H1 (cell line): ENCODE data around the gene ADGRD2. TPM values are rescaled to one million over a fixed set of nuclear protein-coding genes. Genes with fewer than 3 reads are reported as not detected.

Experiments
- CTCF ChIA-PET: fragments of 300-600 bp; sonication (Branson Sonifier 250); formaldehyde crosslinking; loops from one replicate; lab custom pipeline; 2021; ENCODE audit not compliant: partially characterized antibody; lab: Charles Lee
- POLR2A ChIA-PET: fragments of 300-600 bp; sonication (Branson Sonifier 250); formaldehyde crosslinking; loops from one replicate; lab custom pipeline; 2021; ENCODE audit warnings: inconsistent platforms; ENCODE audit not compliant: partially characterized antibody; lab: Charles Lee
- DNase-seq, 2 experiments: peaks; one replicate each; pipeline versions ENCODE4 v3.0.0 to v3.0.0-alpha.2; 2010 to 2022; ENCODE audit warnings: low spot score in 2 of 2, low read depth in 1 of 2, mixed read lengths in 1 of 2
- FAIRE-seq: peaks from 2 replicates; lab custom pipeline; 2011; peaks lifted over from hg19 to GRCh38; lab: Jason Lieb, UNC
- H2AFZ ChIP-seq: 2 replicates; pipeline ENCODE4 v1.8.1; 2012; ENCODE audit warnings: low read length, inconsistent platforms
- H2AK5ac ChIP-seq: 2 replicates; pipeline ENCODE4 v1.6.1; 2013; ENCODE audit warnings: low read depth, low read length
- H2BK120ac ChIP-seq: replicated peaks from 2 replicates; pipeline ENCODE3; 2013; ENCODE audit warnings: low read depth, low read length, inconsistent platforms
- H2BK12ac ChIP-seq: 2 replicates; pipeline ENCODE4 v1.6.1; 2013; ENCODE audit warnings: low read depth, low read length
- H2BK15ac ChIP-seq: 2 replicates; pipeline ENCODE4 v1.6.1; 2013; ENCODE audit warnings: low read length
- H2BK20ac ChIP-seq: 2 replicates; pipeline ENCODE4 v1.6.1; 2013; ENCODE audit warnings: low read length
- H2BK5ac ChIP-seq: 2 replicates; pipeline ENCODE4 v1.6.1; 2013; ENCODE audit warnings: low read depth, low read length
- H3K14ac ChIP-seq: 2 replicates; pipeline ENCODE4 v1.6.1; 2013; ENCODE audit warnings: inconsistent platforms; ENCODE audit not compliant: insufficient read length
- H3K18ac ChIP-seq: 2 replicates; pipeline ENCODE4 v1.6.1; 2013; ENCODE audit warnings: low read length; ENCODE audit errors: extremely low read depth
- H3K23ac ChIP-seq: 2 replicates; pipeline ENCODE4 v1.6.1; 2013; ENCODE audit warnings: inconsistent platforms; ENCODE audit not compliant: insufficient read length
- H3K23me2 ChIP-seq: 2 replicates; pipeline ENCODE4 v1.6.1; 2013; ENCODE audit warnings: low read depth, low read length
- H3K27ac ChIP-seq: 2 replicates; pipeline ENCODE4 v1.6.1; 2011; ENCODE audit warnings: low read depth, low read length, inconsistent platforms
- H3K27me3 ChIP-seq, 4 experiments: replicated peaks in 1 of 4; 1 replicate in 1 of 4; 2 replicates in 3 of 4; pipeline versions ENCODE4 v1.6.1 to v1.8.1; 2011 to 2013; ENCODE audit warnings: low read length in 3 of 4, mild to moderate bottlenecking in 3 of 4, inconsistent platforms in 2 of 4, mixed read lengths in 2 of 4, moderate library complexity in 1 of 4; ENCODE audit not compliant: control insufficient read depth in 3 of 4, insufficient read depth in 3 of 4; ENCODE audit errors: extremely low read depth in 1 of 4
- H3K36me3 ChIP-seq, 4 experiments: 2 replicates each; pipeline versions ENCODE4 v1.6.1 to v1.8.1; 2011 to 2013; ENCODE audit warnings: mild to moderate bottlenecking in 4 of 4, low read length in 3 of 4, moderate library complexity in 2 of 4, control low read depth in 1 of 4, inconsistent platforms in 1 of 4; ENCODE audit not compliant: insufficient read depth in 4 of 4, control insufficient read depth in 2 of 4
- H3K4ac ChIP-seq: replicated peaks from 2 replicates; pipeline ENCODE3; 2013; ENCODE audit warnings: low read length, low read depth, mixed read lengths, inconsistent platforms; ENCODE audit not compliant: insufficient read length
- H3K4me1 ChIP-seq, 4 experiments: replicated peaks in 1 of 4; 1 replicate in 1 of 4; 2 replicates in 3 of 4; pipeline versions ENCODE4 v1.6.1 to v1.8.1; 2011 to 2013; ENCODE audit warnings: low read length in 3 of 4, inconsistent platforms in 2 of 4, mixed read lengths in 1 of 4; ENCODE audit not compliant: insufficient read depth in 4 of 4, control insufficient read depth in 3 of 4
- H3K4me2 ChIP-seq, 2 experiments: 2 replicates each; pipeline versions ENCODE4 v1.6.1 to v1.8.1; 2011 to 2013; ENCODE audit warnings: low read depth in 2 of 2, low read length in 2 of 2, control low read depth in 1 of 2, inconsistent platforms in 1 of 2, mild to moderate bottlenecking in 1 of 2; ENCODE audit not compliant: insufficient read depth in 1 of 2
- H3K4me3 ChIP-seq, 4 experiments: fragments of 200-600, 300-600 bp in 1 of 4; sonication (generic), shearing (Covaris generic), sonication (Bioruptor Twin) in 1 of 4; 2 replicates each; pipeline versions ENCODE4 v1.5.1 to v1.8.1; 2011 to 2016; ENCODE audit warnings: low read length in 4 of 4, low read depth in 3 of 4, control low read depth in 2 of 4, inconsistent platforms in 2 of 4, mild to moderate bottlenecking in 2 of 4, mixed read lengths in 1 of 4, moderate library complexity in 1 of 4; ENCODE audit not compliant: insufficient read depth in 2 of 4; ENCODE audit errors: extremely low read depth in 1 of 4
- H3K56ac ChIP-seq: replicated peaks from 2 replicates; pipeline ENCODE3; 2013; ENCODE audit warnings: low read depth, mild to moderate bottlenecking, mixed read lengths, low read length, inconsistent platforms; ENCODE audit not compliant: insufficient read length
- H3K79me1 ChIP-seq: 2 replicates; pipeline ENCODE4 v1.6.1; 2013; ENCODE audit warnings: low read depth, low read length, control low read depth
- H3K79me2 ChIP-seq, 2 experiments: 2 replicates each; pipeline versions ENCODE4 v1.6.1 to v1.8.1; 2012 to 2013; ENCODE audit warnings: low read length in 2 of 2, mild to moderate bottlenecking in 2 of 2, inconsistent platforms in 1 of 2; ENCODE audit not compliant: insufficient read depth in 2 of 2, control insufficient read depth in 1 of 2
- H3K9ac ChIP-seq, 4 experiments: replicated peaks in 1 of 4; 1 replicate in 1 of 4; 2 replicates in 3 of 4; pipeline versions ENCODE4 v1.6.1 to v1.8.1; 2011 to 2013; ENCODE audit warnings: low read depth in 3 of 4, low read length in 3 of 4, control low read depth in 2 of 4, mild to moderate bottlenecking in 2 of 4, moderate library complexity in 2 of 4, inconsistent platforms in 1 of 4; ENCODE audit errors: extremely low read depth in 1 of 4
- H3K9me3 ChIP-seq, 2 experiments: 2 replicates each; pipeline versions ENCODE4 v1.6.1 to v1.8.1; 2012 to 2013; ENCODE audit warnings: mild to moderate bottlenecking in 2 of 2, moderate library complexity in 2 of 2, control low read depth in 1 of 2, inconsistent platforms in 1 of 2, low read depth in 1 of 2, low read length in 1 of 2, mixed read lengths in 1 of 2; ENCODE audit not compliant: insufficient read depth in 2 of 2
- H4K20me1 ChIP-seq, 2 experiments: replicated peaks in 1 of 2; 2 replicates each; pipeline versions ENCODE3 to v1.8.1; 2011 to 2013; ENCODE audit warnings: inconsistent platforms in 2 of 2, low read length in 2 of 2, mild to moderate bottlenecking in 1 of 2; ENCODE audit not compliant: insufficient read depth in 2 of 2, control insufficient read depth in 1 of 2
- H4K5ac ChIP-seq: 2 replicates; pipeline ENCODE4 v1.6.1; 2013; ENCODE audit warnings: low read length, low read depth, mixed read lengths, inconsistent platforms; ENCODE audit not compliant: insufficient read length
- H4K8ac ChIP-seq: 2 replicates; pipeline ENCODE4 v1.8.0; 2013; ENCODE audit warnings: mild to moderate bottlenecking, moderate library complexity, low read length, inconsistent platforms; ENCODE audit not compliant: insufficient read depth; ENCODE audit errors: extremely low read depth
- H4K91ac ChIP-seq: replicated peaks from 2 replicates; pipeline ENCODE3; 2013; ENCODE audit warnings: low read length, mixed read lengths, inconsistent platforms; ENCODE audit not compliant: insufficient read length
- ASH2L ChIP-seq: fragments of 200-600, 300-600 bp; sonication (generic); IDR thresholded peaks from one replicate; pipeline ENCODE4 v1.7.1; 2017; ENCODE audit warnings: low read length
- BACH1 ChIP-seq: IDR thresholded peaks from 2 replicates; pipeline ENCODE4 v1.6.1; 2012; ENCODE audit warnings: low read length, improper control_type of control experiment
- E2F6 ChIP-seq: IDR thresholded peaks from 2 replicates; pipeline ENCODE4 v1.6.1; 2012; ENCODE audit warnings: inconsistent platforms
- EP300 ChIP-seq, 2 experiments: IDR thresholded peaks; 1 replicate in 1 of 2; 2 replicates in 1 of 2; pipeline ENCODE4 v1.6.1; 2011 to 2012; ENCODE audit warnings: low read depth in 2 of 2, low read length in 2 of 2, mild to moderate bottlenecking in 2 of 2, borderline replicate concordance in 1 of 2, inconsistent platforms in 1 of 2, moderate library complexity in 1 of 2
- GTF2F1 ChIP-seq: IDR thresholded peaks from 2 replicates; pipeline ENCODE4 v1.6.1; 2012; ENCODE audit warnings: low read depth, low read length, improper control_type of control experiment, borderline replicate concordance
- HDAC6 ChIP-seq: IDR thresholded peaks from one replicate; pipeline ENCODE4 v1.7.1; 2012; ENCODE audit warnings: low read depth, mild to moderate bottlenecking, inconsistent platforms, low read length, moderate library complexity
- KDM1A ChIP-seq: fragments of 200-600, 300-600 bp; sonication (generic); IDR thresholded peaks from 2 replicates; pipeline ENCODE4 v1.7.1; 2016; ENCODE audit warnings: mild to moderate bottlenecking, low read length, borderline replicate concordance
- NANOG ChIP-seq: IDR thresholded peaks from 2 replicates; pipeline ENCODE4 v1.6.1; 2011; ENCODE audit warnings: low read length, low read depth, mild to moderate bottlenecking, inconsistent platforms; ENCODE audit not compliant: insufficient read depth, poor library complexity, severe bottlenecking
- POU5F1 ChIP-seq: IDR thresholded peaks from 2 replicates; pipeline ENCODE4 v1.6.1; 2011; ENCODE audit warnings: low read depth, mild to moderate bottlenecking, low read length, moderate library complexity
- SAP30 ChIP-seq: fragments of 300-600 bp; sonication (generic); IDR thresholded peaks from 2 replicates; pipeline ENCODE4 v1.7.1; 2012; ENCODE audit warnings: low read length, moderate library complexity, mild to moderate bottlenecking, inconsistent platforms; ENCODE audit not compliant: insufficient read depth, insufficient replicate concordance
- SIN3A ChIP-seq, 2 experiments: IDR thresholded peaks in 1 of 2; conservative IDR thresholded peaks in 1 of 2; 2 replicates each; pipeline ENCODE4 v1.6.1; 2011 to 2012; ENCODE audit warnings: low read length in 2 of 2, improper control_type of control experiment in 1 of 2, low read depth in 1 of 2, mild to moderate bottlenecking in 1 of 2
- YY1 ChIP-seq: IDR thresholded peaks from 2 replicates; pipeline ENCODE4 v1.6.1; 2011; ENCODE audit warnings: low read depth, mild to moderate bottlenecking, low read length
- WGBS, 2 experiments: shearing (Covaris generic) in 1 of 2; methylation state at CpG; one replicate each; pipeline versions ENCODE4 v1.1.6 to v1.1.7; 2013 to 2015; ENCODE audit warnings: low lambda C conversion rate in 2 of 2, mixed read lengths in 2 of 2, inconsistent platforms in 1 of 2, low coverage in 1 of 2, missing lambda C conversion rate in 1 of 2; ENCODE audit not compliant: insufficient replicate concordance in 2 of 2, insufficient coverage in 1 of 2, insufficient read length in 1 of 2; ENCODE audit errors: extremely low coverage in 1 of 2, missing lambda C conversion rate in 1 of 2; 5-methylcytosine and 5-hydroxymethylcytosine counted together
- polyA plus RNA-seq, 7 experiments: library from polyadenylated mRNA; depleted of rRNA in 3 of 7; stranded (reverse) in 5 of 7; unstranded in 2 of 7; fragments of >200 nt in 5 of 7; fragments of 200-250 nt in 2 of 7; gene quantifications; 1 replicate in 5 of 7; 2 replicates in 1 of 7; 4 replicates in 1 of 7; pipeline versions ENCODE4 v1.2.1 to v1.2.3, GENCODE V29; 2011 to 2013; ENCODE audit warnings: missing spikeins in 2 of 7, mixed read lengths in 2 of 7
- total RNA-seq: library from RNA; stranded (reverse); fragmentation: NEBNext Ultra II Directional; extraction: Animal tissue kit (Norgen Biotek cat#: 25700); gene quantifications from 2 replicates; pipeline ENCODE4 v1.2.1, GENCODE V29; 2021

The ADGRD2 gene
- total and polyA plus RNA-seq, 2 of the 8 experiments (the other 6 are each of a cell fraction or from before 2014, with no cell fraction given): 0.41 to 1.4 TPM

DNA sequence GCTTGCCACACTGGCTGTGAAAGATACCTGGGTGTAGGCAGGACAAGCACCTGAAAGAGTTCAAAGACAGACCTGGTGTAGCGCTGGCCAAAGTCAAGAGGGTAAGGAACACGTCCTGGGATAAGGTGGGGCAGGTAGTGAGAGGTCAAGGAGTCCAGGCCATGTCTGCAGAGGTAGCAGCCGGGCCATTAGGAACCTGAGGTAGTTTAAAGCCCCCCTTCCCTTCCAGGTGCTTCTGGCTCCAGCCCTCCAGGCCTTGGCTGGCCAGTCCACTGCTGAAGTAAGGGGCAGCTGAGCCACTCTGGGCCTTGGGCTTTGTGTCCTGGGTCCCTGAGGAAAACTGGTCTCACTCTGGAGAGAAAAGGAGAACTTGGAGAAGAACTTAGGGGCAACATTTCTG lies 70.9 kb downstream of the ADGRD2 start:
- H4K8ac ChIP-seq: no peak overlapping the region
- H3K27ac ChIP-seq: no peak overlapping the region
- no peak overlapping the region for H2AFZ ChIP-seq
- CTCF ChIA-PET: interaction anchor here (0.9 to 19.2 kb wide), 3 partner anchors 15 to 107 kb away, joined by 3 to 234 read pairs (median 12); no protein-coding TSS in a partner anchor
- H3K4ac ChIP-seq: no peak overlapping the region
- no peak for FAIRE-seq
- H3K18ac ChIP-seq: no peak overlapping the region
- H3K23ac ChIP-seq: no peak overlapping the region
- no peak overlapping the region for H3K4me2 ChIP-seq
- no peak overlapping the region for H3K14ac ChIP-seq
- H4K5ac ChIP-seq: no peak overlapping the region
- peaks cover 0 to 32% (median 20%) of the 10 kb centered on the region in 4 experiments; a peak in 7 of 8 replicates for H3K36me3 ChIP-seq
- H4K91ac ChIP-seq: no peak overlapping the region
- no peak overlapping the region for H2BK12ac ChIP-seq
- H3K9ac ChIP-seq: no peak overlapping the region
- POLR2A ChIA-PET: interaction anchor here (0.9 kb wide), 1 partner anchor 15 kb away, joined by 4 read pairs; no protein-coding TSS in a partner anchor
- no peaks in the 10 kb centered on the region for H3K27me3 ChIP-seq
- H3K23me2 ChIP-seq: peaks cover 1% of the 10 kb centered on the region; the same call in 1 of the 2 replicates
- WGBS, 2 experiments: 97% methylated on average over 3 of the region's 3 CpGs; no CpG with 5 or more reads in 1 of the 2 experiments
- no peak overlapping the region for H2BK20ac ChIP-seq
- H2AK5ac ChIP-seq: no peak overlapping the region
- no peaks in the 10 kb centered on the region for H3K4me1 ChIP-seq
- H3K79me2 ChIP-seq: no peaks in the 10 kb centered on the region
- no peaks in the 10 kb centered on the region for H3K9me3 ChIP-seq
- H3K79me1 ChIP-seq: no peaks in the 10 kb centered on the region
- no peak overlapping the region for H3K56ac ChIP-seq
- DNase-seq: no peak
- no peak overlapping the region for H2BK5ac ChIP-seq
- no peak overlapping the region for H2BK15ac ChIP-seq
- no peak overlapping the region for H2BK120ac ChIP-seq
- no peaks in the 10 kb centered on the region for H4K20me1 ChIP-seq
- no peak overlapping the region for H3K4me3 ChIP-seq
- TF ChIP-seq POU5F1 (no peak), ASH2L (no peak), BACH1 (no peak), NANOG (no peak), SIN3A (conservative IDR thresholded peaks at IDR 0.05 in 1 of 2, IDR thresholded peaks at IDR 0.05 in 1 of 2; ENCODE audit: low read depth in 1 of 2, low read length in 2 of 2) (no peak), EP300 (IDR thresholded peaks at IDR 0.05; ENCODE audit: borderline replicate concordance in 1 of 2, low read depth in 2 of 2, low read length in 2 of 2) (no peak), YY1 (no peak), SAP30 (no peak), GTF2F1 (no peak), KDM1A (no peak), HDAC6 (no peak), E2F6 (no peak)
